Erythroblast (primary cell): ENCODE measurements around the gene EPB41L2.

Source experiments
- DNase-seq, 2 experiments: peaks; one replicate each; lab custom pipeline; 2025; lab: John Stamatoyannopoulos, UW
- GATA1 ChIP-seq: IDR thresholded peaks from 2 replicates; pipeline ENCODE4 v1.6.1; 2011; ENCODE audit warnings: low read depth, mild to moderate bottlenecking, control low read depth, low read length, moderate library complexity
- POLR2A ChIP-seq: IDR thresholded peaks from 2 replicates; pipeline ENCODE4 v1.6.1; 2011; ENCODE audit warnings: mild to moderate bottlenecking, low read length

The EPB41L2 gene

GRCh38 chr6:130978660-130979396 lies 84.2 kb downstream of the EPB41L2 start:
- no peak for DNase-seq
- no peak for TF ChIP-seq GATA1
- TF ChIP-seq POLR2A, result no peak

GRCh38 chr6:130978180-130978579 lies 84.9 kb downstream of the EPB41L2 start:
- no peak for TF ChIP-seq POLR2A
- no peak for TF ChIP-seq GATA1
- DNase-seq, result no peak

DNA sequence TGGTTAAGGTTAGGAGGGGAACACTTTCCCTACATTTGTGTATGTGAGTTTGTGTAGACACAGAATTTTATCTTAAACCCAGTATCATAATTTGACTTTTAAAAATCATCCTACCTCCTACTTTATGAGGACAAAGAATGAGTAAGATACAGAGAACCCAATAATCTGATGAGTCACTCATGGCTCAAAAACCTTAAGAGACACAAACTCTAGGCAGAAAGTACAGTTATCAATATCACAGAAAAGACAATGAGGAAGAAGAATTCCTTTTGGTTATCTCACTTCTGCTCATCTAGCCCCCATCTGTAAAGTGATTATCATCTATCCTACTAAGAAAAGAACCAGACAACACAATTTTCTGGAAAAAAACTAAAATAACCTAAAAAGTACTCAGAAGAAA lies 87.7 kb downstream of the EPB41L2 start:
- TF ChIP-seq GATA1 (no peak), POLR2A (no peak)
- DNase-seq, result no peak

GRCh38 chr6:130973521-130974277 lies 89.3 kb downstream of the EPB41L2 start:
- no peak for DNase-seq
- TF ChIP-seq POLR2A, result no peak
- TF ChIP-seq GATA1, result no peak

DNA sequence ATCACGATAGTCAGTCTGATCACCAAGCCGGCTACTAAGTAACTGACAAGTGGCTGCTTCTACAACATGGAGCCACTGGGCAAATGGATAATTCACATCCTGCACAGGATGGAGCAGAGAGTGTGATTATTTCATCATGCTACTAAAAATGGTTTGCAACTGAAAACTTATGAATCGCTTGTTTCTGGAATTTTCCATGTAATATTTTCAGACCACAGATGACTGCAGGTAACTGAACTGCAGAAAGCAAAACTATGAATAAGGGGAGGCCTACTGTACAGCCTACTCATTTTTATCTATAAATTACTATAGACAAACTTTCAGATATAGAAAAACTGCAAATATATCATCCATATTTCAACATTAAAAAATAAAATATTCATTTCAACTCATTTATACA lies 91.5 kb downstream of the EPB41L2 start:
- no peak for DNase-seq
- TF ChIP-seq GATA1 (no peak), POLR2A (no peak)

DNA sequence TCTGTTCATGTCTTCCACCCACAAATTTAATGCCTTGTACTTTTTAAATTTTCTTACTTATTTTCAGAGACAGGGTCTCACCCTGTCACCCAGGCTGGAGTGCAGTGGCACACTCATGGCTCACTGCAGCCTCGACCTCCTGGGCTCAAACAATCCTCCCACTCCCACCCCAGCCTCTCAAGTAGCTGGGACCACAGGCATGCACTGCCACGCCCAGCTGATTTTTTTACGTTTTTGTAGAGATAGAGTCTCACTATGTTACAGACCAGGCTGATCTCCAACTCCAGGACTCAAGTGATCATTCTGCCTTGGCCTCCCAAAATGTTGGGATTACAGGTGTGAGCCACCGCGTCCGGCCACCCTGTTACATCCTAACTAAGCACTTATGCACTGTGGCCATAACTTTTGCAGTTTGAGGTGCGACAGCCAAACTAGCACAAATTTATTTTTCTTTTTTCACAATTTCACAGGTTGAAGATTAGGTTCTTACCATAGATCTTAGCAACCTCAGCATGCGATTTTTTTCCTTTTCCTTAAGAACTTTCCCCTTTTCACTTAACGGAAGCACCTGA lies 92.1 kb downstream of the EPB41L2 start:
- DNase-seq, result no peak
- TF ChIP-seq GATA1 (no peak), POLR2A (no peak)

DNA sequence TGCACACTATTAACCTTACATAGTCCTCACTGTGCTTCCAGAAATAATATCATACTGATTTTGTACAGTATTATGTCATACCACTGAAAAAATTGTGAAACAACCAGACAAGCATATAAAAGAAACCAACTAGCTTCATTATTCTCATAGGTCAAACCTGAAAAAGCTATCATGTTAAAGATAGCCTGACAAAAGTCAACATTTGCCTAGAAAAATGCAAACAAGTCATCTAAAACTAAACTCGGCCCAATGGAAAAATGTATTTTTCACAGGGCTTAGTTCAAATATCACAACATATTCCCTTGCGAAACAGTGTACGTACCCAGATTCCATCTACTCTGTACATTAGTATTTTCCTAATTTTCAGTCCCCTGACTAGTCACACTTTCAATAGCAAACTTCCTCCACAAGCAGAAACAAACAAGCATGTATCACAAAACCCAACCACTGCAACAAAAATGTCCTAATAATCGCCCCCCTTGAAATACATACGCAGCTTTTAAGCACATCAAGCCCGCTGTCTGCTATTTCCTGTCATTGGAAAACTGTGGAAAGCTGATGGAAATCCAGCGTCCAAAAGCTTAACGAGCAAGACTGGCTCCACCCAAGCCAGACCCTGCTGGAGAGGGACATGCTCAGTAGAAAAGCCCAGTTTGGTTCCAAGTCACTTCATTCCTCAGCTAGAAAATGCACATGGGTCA lies 93.1 kb downstream of the EPB41L2 start:
- TF ChIP-seq GATA1 (no peak), POLR2A (no peak)
- no peak for DNase-seq

- TF ChIP-seq GATA1 (no peak), POLR2A (no peak)
- DNase-seq, result no peak
Measured at GRCh38 chr6:130969166-130969565, 93.9 kb downstream of the EPB41L2 start.

DNA sequence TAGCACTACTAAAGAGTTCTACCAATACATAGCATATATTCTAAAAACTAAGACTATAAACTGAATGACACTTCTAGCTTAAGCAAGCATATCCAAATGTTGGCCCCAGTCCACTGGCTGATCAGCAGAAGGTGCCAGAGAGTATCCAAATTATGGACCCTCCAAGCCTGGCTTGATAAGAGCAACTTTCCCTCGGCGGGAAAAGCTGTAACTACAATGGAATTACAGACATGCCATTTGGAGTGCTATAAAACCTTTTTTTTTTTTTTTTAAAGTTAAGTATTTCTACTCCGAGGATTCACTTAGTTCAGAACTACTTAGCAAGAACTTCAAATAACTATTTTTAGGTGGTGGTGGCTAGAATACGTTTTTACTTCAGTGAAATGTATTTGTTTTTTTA lies 94.6 kb downstream of the EPB41L2 start:
- TF ChIP-seq POLR2A (no peak), GATA1 (no peak)
- DNase-seq, result no peak

DNA sequence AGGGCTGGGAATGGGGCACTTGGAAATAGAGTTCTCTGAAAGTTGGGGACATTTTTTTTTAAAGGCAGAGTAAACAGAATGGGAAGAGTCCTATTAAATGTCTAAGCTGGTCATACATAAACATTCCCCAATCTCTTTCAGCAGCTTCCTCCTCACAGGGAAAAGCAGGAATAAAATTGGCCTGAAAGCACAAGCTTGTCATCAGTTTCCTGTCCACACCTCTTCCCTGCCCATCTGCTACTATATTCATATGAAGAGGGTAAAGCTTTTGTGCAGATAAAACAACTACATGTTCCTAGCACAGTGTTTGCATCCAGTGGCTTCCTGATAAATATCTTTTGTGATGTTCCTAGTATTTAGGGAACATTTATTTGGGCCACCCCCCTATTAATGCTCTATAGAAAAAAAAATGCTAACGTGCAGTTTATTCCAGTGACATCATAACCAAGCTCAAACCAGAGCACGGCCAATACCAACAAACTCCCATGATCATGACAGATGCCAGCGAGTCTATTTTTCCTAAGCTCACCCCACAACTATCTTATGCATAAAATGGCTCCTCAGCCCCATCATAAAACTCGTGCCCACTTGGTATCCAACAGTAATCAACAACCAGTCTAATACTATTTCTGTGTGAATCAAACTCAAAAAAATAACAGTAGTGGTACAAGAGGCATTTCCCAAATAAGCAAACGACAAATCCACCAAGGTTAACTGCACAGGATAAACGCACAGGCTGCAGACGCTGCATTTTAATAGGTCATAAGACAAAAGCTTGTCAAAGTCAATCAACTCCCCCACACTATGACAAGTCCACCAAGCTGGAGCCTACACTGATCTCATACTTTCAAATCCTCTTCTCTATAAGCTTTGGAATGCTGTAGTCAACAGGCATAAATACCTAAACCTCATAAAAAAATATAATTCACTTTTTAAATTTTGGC lies 95.3 kb downstream of the EPB41L2 start:
- TF ChIP-seq POLR2A, result no peak
- TF ChIP-seq GATA1, result no peak
- no peak for DNase-seq

DNA sequence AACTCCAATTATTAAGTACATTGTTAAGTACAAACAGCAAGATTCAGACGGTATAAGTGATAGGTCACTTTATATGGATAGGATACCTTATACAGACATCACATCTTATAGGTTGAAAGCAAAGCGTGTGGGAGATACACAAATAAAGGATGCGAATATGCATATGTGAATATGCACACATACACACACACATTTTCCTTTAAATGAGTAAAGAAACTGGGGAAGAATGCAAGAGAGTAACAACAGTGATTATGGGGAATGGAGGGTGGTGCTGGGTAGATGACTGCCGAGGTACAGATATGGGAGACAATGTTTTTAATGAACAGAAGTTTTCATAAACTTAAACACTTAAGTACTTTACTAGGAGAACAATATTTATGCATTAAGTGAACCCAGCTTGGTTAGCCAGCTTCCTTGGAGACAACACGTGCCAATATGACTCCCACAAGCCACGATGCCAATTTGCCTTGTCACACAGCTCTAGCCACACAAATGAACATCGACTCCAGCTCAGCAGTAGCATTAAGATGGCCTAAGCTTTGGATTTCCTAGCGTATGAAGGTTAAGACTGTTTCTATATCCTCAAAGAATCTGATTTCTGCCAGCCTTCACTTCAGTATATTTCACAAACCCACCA lies 96.6 kb downstream of the EPB41L2 start:
- no peak for DNase-seq
- TF ChIP-seq GATA1, result no peak
- no peak for TF ChIP-seq POLR2A

DNA sequence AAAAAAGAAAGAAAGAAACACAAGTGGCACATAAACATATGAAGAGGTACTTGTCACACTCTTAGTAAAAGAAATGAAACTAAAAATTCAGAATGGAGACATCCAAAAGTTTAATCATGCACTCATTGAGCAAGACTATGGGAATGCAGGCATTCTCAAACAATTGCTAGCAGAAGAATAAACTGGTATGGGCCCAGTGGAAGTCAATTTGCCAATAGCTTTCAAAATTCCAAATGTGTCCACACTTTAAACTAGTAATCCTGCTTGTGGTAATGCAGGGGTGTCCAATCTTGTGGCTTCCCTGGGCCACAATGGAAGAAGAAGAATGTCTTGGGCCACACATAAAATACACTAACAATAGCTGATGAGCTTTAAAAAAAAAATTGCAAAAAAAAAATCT lies 97.4 kb downstream of the EPB41L2 start:
- no peak for TF ChIP-seq POLR2A
- TF ChIP-seq GATA1, result no peak
- DNase-seq, result no peak
